Hematopoietic multipotent progenitor cell treated with erythropoietin and hydrocortisone succinate and interleukin-3 and kit ligand, for 15 days (in vitro differentiated cells): ENCODE results near the gene NFIA.

ENCODE experiments used
- DNase-seq: peaks from one replicate; pipeline ENCODE4 v3.0.0-alpha.2; 2015; ENCODE audit warnings: low spot score

Gene NFIA

GRCh38 chr1:61494000-61494399 is 411.6 kb downstream of the NFIA start:
- DNase-seq = no peak

GRCh38 chr1:61496501-61496900 is 414.1 kb downstream of the NFIA start:
- no peak for DNase-seq

DNA sequence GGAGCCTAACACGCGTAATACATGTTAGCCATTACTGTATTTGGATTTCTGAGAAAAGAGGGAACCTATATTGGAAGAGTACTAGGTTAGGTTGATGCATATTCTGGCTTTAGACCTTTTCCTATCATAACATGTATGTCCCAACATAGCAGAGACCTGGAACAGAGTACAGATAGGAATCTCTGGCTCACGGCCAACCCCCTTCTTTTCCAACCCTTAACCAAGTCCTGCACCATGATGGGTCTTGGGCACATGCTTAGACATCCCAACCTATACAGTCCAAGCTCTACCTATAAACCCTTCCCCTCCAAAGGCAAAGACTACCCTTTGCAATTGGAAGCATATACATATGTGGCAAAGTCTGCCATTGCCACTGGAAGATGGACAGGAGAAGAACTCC is 414.7 kb downstream of the NFIA start:
- no peak for DNase-seq

DNA sequence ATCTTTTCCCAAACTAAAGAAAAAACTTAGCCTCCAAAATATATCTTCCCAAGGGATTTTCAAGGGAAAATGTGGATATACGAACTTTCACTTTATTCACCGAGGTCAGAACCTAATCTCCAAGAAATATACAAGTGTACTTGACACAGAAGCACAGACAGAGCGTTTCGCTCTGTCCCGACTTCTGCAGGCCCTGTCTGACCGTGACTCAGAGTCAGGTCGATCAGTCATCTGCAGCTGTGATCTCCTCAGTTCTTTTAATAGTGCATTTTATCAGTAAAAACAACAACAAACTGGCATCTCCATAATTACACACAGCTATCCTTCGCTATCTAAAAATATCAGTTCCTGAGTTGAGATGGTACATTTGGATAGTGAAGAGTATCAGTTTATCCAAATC is 416.0 kb downstream of the NFIA start:
- DNase-seq = no peak

GRCh38 chr1:61501971-61502916 is 419.9 kb downstream of the NFIA start:
- no peak for DNase-seq

GRCh38 chr1:61504305-61504704 is 421.9 kb downstream of the NFIA start:
- DNase-seq = no peak

DNA sequence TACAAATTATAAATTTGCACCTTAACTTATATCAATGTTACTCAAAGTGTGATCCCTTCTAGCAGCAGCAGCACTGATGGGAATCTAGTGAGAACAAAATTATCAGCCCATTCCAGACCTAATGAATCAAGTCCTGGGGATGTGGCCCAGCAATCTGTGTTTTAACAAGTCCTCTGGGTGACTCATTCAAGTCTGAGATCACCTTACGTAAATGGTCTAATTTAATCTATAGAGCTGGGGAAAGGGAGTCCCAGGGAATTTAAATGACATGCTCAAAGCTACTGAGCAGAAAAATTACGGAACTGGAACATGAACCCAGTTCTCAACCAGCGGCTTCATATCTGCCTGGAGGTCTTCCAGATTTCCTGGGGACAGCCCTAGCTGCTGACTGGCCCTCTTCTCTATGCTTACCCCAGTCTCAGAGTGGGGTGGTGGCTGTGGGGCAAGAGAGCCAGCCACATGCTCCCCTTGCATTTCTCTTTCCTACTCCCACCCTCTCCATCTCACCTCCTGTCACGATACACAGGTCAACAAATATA is 422.6 kb downstream of the NFIA start:
- DNase-seq = no peak

- no peak for DNase-seq
These were observed 423.9 kb downstream of the NFIA start for GRCh38 chr1:61506236-61506635.

- DNase-seq = no peak
These were observed 424.7 kb downstream of the NFIA start for GRCh38 chr1:61506944-61507500.
